WTC11 (cell line): ENCODE results near the gene SH2D6.

Experiments used
- AFF4 ChIP-seq: sonication (generic); formaldehyde crosslinking; IDR thresholded peaks from 2 replicates; pipeline ENCODE4 v1.8.1; 2023; ENCODE audit warnings: mild to moderate bottlenecking, missing genetic modification reagents, borderline replicate concordance
- NFYB ChIP-seq: sonication (generic); formaldehyde crosslinking; conservative IDR thresholded peaks from 2 replicates; pipeline ENCODE4 v1.8.0; 2022; ENCODE audit warnings: low read depth, missing genetic modification reagents

GRCh38 chr2:85413592-85414420 is 4.7 kb upstream of the SH2D6 start:
- no peak for TF ChIP-seq NFYB
- TF ChIP-seq AFF4 (CRISPR knock-in tag), result no peak
